ENCODE measurements around the gene CDK5RAP1.
"Not testable (repeated sequence)": the region's sequence is repeated elsewhere in the genome, so short reads cannot be mapped to it uniquely, and the experiment has no call there.

CDK5RAP1 gene

DNA sequence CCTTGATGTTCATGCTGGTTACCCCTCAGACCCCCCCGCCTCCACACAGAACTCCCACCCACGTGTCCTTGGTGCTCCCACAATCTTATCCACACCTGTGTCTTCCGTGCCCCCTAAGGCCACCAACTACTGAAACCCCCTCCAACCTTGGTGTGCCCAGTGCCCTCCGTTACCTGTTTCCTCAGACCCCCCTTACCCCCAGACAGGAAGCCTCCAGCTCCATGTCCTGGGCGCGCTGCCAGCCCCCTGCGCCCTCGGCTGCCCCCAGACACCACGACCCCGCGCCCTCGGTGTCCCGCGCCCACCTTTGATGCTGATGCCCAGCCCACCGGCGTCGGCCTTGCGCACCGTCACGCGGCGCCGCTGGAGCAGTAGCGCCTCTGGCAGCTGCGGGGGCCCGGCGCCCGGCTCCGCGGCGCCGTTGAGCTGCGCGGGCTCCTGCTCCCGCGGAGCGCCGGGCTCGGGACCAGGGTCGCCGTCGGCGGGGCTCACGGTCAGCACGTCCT is 41.7 kb upstream of the CDK5RAP1 start:
- no peak for DNase-seq (ENCODE audit: extremely low read depth, low read depth)
- TF ChIP-seq, protein P1, sequence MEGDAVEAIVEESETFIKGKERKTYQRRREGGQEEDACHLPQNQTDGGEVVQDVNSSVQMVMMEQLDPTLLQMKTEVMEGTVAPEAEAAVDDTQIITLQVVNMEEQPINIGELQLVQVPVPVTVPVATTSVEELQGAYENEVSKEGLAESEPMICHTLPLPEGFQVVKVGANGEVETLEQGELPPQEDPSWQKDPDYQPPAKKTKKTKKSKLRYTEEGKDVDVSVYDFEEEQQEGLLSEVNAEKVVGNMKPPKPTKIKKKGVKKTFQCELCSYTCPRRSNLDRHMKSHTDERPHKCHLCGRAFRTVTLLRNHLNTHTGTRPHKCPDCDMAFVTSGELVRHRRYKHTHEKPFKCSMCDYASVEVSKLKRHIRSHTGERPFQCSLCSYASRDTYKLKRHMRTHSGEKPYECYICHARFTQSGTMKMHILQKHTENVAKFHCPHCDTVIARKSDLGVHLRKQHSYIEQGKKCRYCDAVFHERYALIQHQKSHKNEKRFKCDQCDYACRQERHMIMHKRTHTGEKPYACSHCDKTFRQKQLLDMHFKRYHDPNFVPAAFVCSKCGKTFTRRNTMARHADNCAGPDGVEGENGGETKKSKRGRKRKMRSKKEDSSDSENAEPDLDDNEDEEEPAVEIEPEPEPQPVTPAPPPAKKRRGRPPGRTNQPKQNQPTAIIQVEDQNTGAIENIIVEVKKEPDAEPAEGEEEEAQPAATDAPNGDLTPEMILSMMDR (IDR thresholded peaks at IDR 0.05; ENCODE audit: low read depth, low read length, missing control alignments), result no peak
- H3K4me3 ChIP-seq (replicated peaks; ENCODE audit: low read depth, low read length), result peak overlapping the region; percentile 53

DNA sequence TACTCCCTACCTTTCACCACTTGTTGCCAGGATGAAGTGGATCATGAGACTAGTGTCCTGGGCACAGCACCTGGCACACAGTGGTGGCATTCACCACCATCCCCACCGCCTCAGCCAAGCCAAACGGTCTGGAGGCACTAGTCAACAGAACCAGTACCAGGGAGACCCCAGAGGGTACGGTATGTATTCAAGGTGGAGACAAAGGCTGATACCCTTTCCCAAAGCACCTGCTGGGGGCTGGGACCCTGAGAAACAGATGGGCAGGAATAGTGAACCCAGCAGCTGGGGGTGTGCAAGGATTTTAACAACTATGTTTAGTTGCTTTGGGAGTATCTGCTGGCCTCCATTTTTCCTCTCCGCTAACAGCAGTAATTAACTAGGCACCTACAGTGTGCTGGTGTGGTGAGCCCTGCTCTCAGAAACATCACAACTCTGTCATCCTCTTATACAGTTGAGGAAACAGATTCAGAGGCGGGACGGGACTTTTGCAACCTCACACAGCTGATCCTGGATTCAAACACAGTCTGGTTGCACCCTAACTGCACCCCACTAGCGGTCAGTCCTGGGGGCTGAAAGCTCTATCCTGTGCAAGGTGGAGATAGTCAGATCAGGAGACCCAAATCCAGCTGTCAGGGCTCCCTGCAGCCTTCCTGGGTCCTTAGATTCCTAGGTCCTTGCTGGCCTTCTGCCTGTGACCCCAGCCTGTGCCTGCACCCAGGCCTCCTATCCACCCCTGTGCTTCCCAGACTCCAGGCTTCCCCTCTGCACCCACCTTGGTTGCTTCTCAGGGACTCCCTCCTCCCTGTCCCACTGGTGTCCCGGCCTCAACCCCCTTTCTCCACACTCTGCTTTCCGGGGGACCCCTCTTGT is 41.1 kb upstream of the CDK5RAP1 start:
- TF ChIP-seq, protein P1 (IDR thresholded peaks at IDR 0.05; ENCODE audit: low read depth, low read length, missing control alignments), result no peak
- H3K4me3 ChIP-seq (replicated peaks; ENCODE audit: low read depth, low read length), result peak overlapping the region; percentile 53; the same call in 1 of the 2 replicates
- no peak for DNase-seq (ENCODE audit: extremely low read depth, low read depth)

DNA sequence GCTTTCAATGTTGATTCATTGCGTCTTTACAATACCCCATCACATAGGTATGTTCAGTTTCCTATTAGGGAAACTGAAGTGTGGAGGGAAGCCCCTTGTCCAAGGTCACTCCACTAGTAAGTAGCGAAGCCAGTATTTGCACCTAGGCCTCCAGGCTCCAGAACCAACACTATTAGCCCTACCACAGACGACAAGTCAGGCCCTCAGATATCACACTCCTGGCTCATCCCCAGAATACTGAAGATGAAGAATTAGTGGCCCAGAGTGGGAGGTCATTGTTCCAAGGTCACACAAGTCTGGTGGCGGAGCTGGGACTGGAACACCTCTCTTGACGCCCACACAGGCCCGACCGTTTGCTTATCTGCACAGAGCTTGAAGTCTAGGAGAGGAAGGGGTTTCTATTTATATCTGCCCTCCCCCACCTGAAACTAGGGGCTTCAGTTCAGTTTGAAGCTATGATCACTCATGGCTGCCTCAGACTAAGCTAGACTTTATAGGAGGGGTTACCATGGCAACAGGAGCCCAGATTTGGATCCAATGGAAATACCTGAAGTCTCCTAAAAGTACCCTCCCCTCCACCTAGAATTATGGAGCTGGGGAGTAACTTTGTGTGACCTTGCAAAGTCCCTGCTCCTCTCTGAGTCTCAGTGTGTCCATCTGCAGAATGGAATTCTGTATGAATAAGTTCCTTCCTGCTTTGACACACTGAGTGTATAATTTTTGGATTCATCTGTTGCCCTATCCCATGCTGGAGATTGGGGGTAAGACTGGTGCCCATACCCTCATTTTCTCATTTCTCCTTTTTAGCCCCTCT is 40.0 kb upstream of the CDK5RAP1 start:
- DNase-seq (ENCODE audit: extremely low read depth, low read depth), result no peak

DNA sequence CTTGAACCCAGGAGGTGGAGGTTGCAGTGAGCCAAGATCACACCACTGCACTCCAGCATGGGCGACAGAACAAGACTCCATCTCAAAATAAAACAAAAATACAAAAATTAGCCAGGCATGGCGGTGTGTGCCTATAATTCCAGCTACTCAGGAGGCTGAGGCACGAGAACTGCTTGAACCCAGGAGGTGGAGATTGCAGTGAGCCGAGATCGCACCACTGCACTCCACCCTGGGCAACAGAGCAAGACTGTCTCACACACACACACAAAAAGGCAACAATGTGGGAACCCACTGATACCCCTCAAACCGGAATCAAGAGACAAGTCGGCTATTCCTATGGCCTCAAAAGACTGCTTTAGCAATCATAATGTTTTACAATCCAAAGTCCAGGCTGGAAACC is 39.2 kb upstream of the CDK5RAP1 start:
- not testable (repeated sequence) for H3K4me3 ChIP-seq (replicated peaks; ENCODE audit: low read depth, low read length); DNase-seq (ENCODE audit: extremely low read depth, low read depth)

More for the DNA sequence above, 40.0 kb upstream of the CDK5RAP1 start:
- no peak overlapping the region for H3K4me3 ChIP-seq (replicated peaks; ENCODE audit: low read depth, low read length)
- TF ChIP-seq, protein P1 (IDR thresholded peaks at IDR 0.05; ENCODE audit: low read depth, low read length, missing control alignments), result no peak

DNA sequence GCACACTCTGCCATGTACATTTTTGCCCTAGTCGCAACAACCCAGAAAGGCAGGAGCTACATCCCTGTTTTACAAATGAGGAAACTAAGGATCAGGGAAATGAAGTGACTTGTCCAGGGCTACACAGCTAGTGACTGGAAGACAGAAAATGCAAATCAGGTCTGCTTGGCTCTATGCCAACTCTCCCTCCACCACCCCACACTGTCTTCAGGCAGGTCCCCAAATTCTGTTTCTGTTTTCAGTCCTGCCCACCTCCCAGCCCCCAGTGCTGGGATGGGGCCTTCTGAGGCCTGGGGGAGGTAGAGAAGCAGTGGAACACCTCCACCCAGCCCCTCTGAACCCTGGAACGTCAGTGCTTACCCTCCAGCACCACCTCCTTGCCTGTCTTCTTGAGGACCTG is 37.2 kb upstream of the CDK5RAP1 start:
- TF ChIP-seq, protein P1 (IDR thresholded peaks at IDR 0.05; ENCODE audit: low read depth, low read length, missing control alignments), result no peak
- H3K4me3 ChIP-seq (replicated peaks; ENCODE audit: low read depth, low read length), result no peak overlapping the region
- no peak for DNase-seq (ENCODE audit: extremely low read depth, low read depth)

DNA sequence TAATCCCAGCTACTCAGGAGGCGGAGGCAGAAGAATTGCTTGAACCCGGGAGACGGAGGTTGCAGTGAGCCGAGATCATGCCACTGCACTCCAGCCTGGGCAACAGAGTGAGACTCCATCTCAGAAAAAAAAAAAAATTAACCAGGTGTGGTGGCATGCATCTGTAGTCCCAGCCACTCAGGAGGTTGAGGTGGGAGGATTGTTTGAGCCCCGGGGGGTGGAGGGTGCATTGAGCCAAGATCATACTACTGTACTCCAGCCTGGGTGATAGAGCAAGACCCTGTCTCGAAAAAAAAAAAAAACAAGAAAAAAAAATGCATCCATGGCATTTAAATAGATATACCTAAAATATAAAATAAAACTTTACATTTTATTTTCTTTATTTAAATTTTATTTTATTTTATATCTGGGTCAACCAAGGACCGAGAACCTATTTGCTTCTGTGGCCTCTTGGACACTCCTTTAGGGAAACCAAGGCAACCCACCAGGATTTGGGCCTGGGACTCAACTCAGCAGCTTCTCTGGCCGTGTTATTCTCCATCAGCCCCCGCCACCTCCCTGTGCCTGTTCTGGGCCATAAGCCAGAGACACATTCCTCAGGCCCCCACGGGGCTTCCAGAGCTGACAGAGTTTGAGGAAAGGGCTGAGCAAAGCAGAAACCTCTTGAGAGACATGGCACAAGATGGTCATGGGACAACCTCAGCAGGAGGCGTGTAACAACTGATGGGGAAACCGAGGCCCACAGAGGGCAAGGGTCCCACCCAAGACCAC is 36.0 kb upstream of the CDK5RAP1 start:
- TF ChIP-seq, protein P1 (IDR thresholded peaks at IDR 0.05; ENCODE audit: low read depth, low read length, missing control alignments), result no peak
- H3K4me3 ChIP-seq (replicated peaks; ENCODE audit: low read depth, low read length), result no peak overlapping the region
- DNase-seq (ENCODE audit: extremely low read depth, low read depth), result no peak
